A549 (cell line): ENCODE data around the gene SHROOM2. TPM values are rescaled to one million over a fixed set of nuclear protein-coding genes. Genes with fewer than 3 reads are reported as not detected.
A peak's percentile ranks its signal among the peaks of the same experiment; 100 is the strongest.

Source experiments
- ATAC-seq, 2 experiments: fragments of 200-7000 bp in 1 of 2; fragments of >200 bp in 1 of 2; cut with Nextera tagmentation in 1 of 2; cut with Tn5 transposase in 1 of 2; 3 replicates each; pipeline versions ENCODE4 v1.8.0 to v1.9.1; 2018 to 2020; ENCODE audit warnings: mild to moderate bottlenecking in 1 of 2, moderate library complexity in 1 of 2
- CTCF ChIA-PET: fragments of 300-600 bp; sonication (Branson Sonifier 250); formaldehyde crosslinking; extraction: SDS; loops from one replicate; lab custom pipeline; 2021; ENCODE audit warnings: antibody characterized with exemption, inconsistent platforms; lab: Yijun Ruan, JAX
- POLR2A ChIA-PET: fragments of 350-600 bp; formaldehyde crosslinking; extraction: SDS; loops from one replicate; lab custom pipeline; 2021; ENCODE audit warnings: antibody characterized with exemption, inconsistent platforms; lab: Yijun Ruan, JAX
- DNase-seq, 2 experiments: peaks; one replicate each; pipeline versions ENCODE4 v3.0.0 to v3.0.0-alpha.2; 2011 to 2016; ENCODE audit warnings: low read depth in 1 of 2, low spot score in 1 of 2
- FAIRE-seq: peaks from 2 replicates; lab custom pipeline; 2011; peaks lifted over from hg19 to GRCh38; lab: Jason Lieb, UNC
- H3K27ac ChIP-seq, 2 experiments: fragments of >200 bp; sonication (Bioruptor Twin); formaldehyde crosslinking; 3 replicates each; pipeline ENCODE4 v1.5.1; 2016 to 2017
- H3K4me1 ChIP-seq: fragments of >200 bp; sonication (Bioruptor Twin); formaldehyde crosslinking; 3 replicates; pipeline ENCODE4 v1.6.1; 2016
- H3K4me2 ChIP-seq: fragments of >200 bp; sonication (Bioruptor Twin); formaldehyde crosslinking; 3 replicates; pipeline ENCODE4 v1.6.1; 2016
- H3K4me3 ChIP-seq: fragments of >200 bp; sonication (Bioruptor Twin); formaldehyde crosslinking; 3 replicates; pipeline ENCODE4 v1.5.1; 2016
- H3K9me3 ChIP-seq: fragments of >200 bp; sonication (Bioruptor Twin); formaldehyde crosslinking; 3 replicates; pipeline ENCODE4 v1.6.1; 2016
- CBX2 ChIP-seq: fragments of 200-600 bp; sonication (generic); IDR thresholded peaks from 2 replicates; pipeline ENCODE4 v1.6.1; 2016; ENCODE audit warnings: low read depth, mild to moderate bottlenecking, borderline replicate concordance
- CEBPB ChIP-seq, 2 experiments: fragments of >200 bp in 1 of 2; sonication (Bioruptor Twin) in 1 of 2; formaldehyde crosslinking in 1 of 2; IDR thresholded peaks; 2 replicates each; pipeline ENCODE4 v1.6.1; 2012 to 2016
- CHD2 ChIP-seq: fragments of 150-350 bp; IDR thresholded peaks from 2 replicates; pipeline ENCODE4 v1.6.1; 2014; ENCODE audit warnings: low read length; ENCODE audit not compliant: partially characterized antibody
- ESRRA ChIP-seq: fragments of 150-350 bp; IDR thresholded peaks from 2 replicates; pipeline ENCODE4 v1.6.1; 2014; ENCODE audit warnings: mild to moderate bottlenecking, low read length, borderline replicate concordance
- GATA3 ChIP-seq: IDR thresholded peaks from 2 replicates; pipeline ENCODE4 v1.6.1; 2012; ENCODE audit warnings: borderline replicate concordance
- HES2 ChIP-seq: fragments of >200 bp; sonication (Bioruptor Twin); formaldehyde crosslinking; IDR thresholded peaks from 2 replicates; pipeline ENCODE4 v1.6.1; 2016
- HEYL ChIP-seq: fragments of 250-450 bp; sonication (Bioruptor Pico); IDR thresholded peaks from 2 replicates; pipeline ENCODE4 v1.8.0; 2021; ENCODE audit warnings: mild to moderate bottlenecking, moderate library complexity
- HMGXB4 ChIP-seq: fragments of 250-450 bp; sonication (Bioruptor Pico); IDR thresholded peaks from 2 replicates; pipeline ENCODE4 v1.5.0; 2021; ENCODE audit warnings: mild to moderate bottlenecking, moderate library complexity, borderline replicate concordance
- HOXB13 ChIP-seq: fragments of 250-450 bp; sonication (Bioruptor Pico); IDR thresholded peaks from 2 replicates; pipeline ENCODE4 v1.5.0; 2020; ENCODE audit warnings: low read depth, mild to moderate bottlenecking, moderate library complexity
- KDM5A ChIP-seq: fragments of 200-600 bp; sonication (generic); IDR thresholded peaks from 2 replicates; pipeline ENCODE4 v1.6.1; 2016; ENCODE audit warnings: antibody characterized with exemption, mild to moderate bottlenecking
- MYC ChIP-seq: IDR thresholded peaks from 2 replicates; pipeline ENCODE4 v1.6.1; 2012; ENCODE audit warnings: mild to moderate bottlenecking, inconsistent platforms, low read length, improper control_type of control experiment, borderline replicate concordance
- NFE2L2 ChIP-seq: fragments of 150-350 bp; conservative IDR thresholded peaks from 2 replicates; pipeline ENCODE4 v1.6.1; 2014; ENCODE audit warnings: low read length
- PBX3 ChIP-seq: IDR thresholded peaks from 2 replicates; pipeline ENCODE4 v1.6.1; 2012
- PHF8 ChIP-seq: fragments of 200-600 bp; sonication (generic); IDR thresholded peaks from 2 replicates; pipeline ENCODE4 v1.6.1; 2016; ENCODE audit warnings: low read depth, mild to moderate bottlenecking, antibody characterized with exemption, moderate library complexity, borderline replicate concordance
- RAD21 ChIP-seq, 2 experiments: fragments of >200 bp in 1 of 2; sonication (Bioruptor Twin) in 1 of 2; formaldehyde crosslinking in 1 of 2; IDR thresholded peaks in 1 of 2; conservative IDR thresholded peaks in 1 of 2; 2 replicates in 1 of 2; 3 replicates in 1 of 2; pipeline ENCODE4 v1.6.1; 2012 to 2018; ENCODE audit warnings: inconsistent platforms in 1 of 2
- RFX5 ChIP-seq: fragments of 450-650 bp; IDR thresholded peaks from 2 replicates; pipeline ENCODE4 v1.7.1; 2014; ENCODE audit warnings: antibody characterized with exemption, mild to moderate bottlenecking, moderate library complexity
- SMC3 ChIP-seq: fragments of >200 bp; sonication (Bioruptor Twin); formaldehyde crosslinking; IDR thresholded peaks from 3 replicates; pipeline ENCODE4 v1.6.1; 2018; ENCODE audit warnings: inconsistent platforms
- TP53 ChIP-seq: fragments of 250-450 bp; sonication (Bioruptor Pico); IDR thresholded peaks from 2 replicates; pipeline ENCODE4 v1.5.0; 2021; ENCODE audit warnings: mild to moderate bottlenecking, moderate library complexity
- ZNF302 ChIP-seq: fragments of 250-450 bp; sonication (Bioruptor Pico); IDR thresholded peaks from 2 replicates; pipeline ENCODE4 v1.9.0; 2021; ENCODE audit warnings: inconsistent platforms, mild to moderate bottlenecking, moderate library complexity
- WGBS: methylation state at CpG from one replicate; pipeline ENCODE4 v1.1.6; 2017; ENCODE audit errors: missing lambda C conversion rate; 5-methylcytosine and 5-hydroxymethylcytosine counted together
- polyA plus RNA-seq, 4 experiments: library from polyadenylated mRNA; depleted of rRNA in 3 of 4; stranded (reverse); fragments of >200 nt; fragmentation: RNase III in 1 of 4; extraction: RNeasy Plus Mini Kit Qiagen cat#74134 plus additional on column Dnase treatment in 1 of 4; gene quantifications; 2 replicates in 3 of 4; 3 replicates in 1 of 4; pipeline ENCODE4 v1.2.3, GENCODE V29; 2011 to 2017

SHROOM2 gene
- polyA plus RNA-seq, 2 of the 4 experiments (the other 2 are of a cell fraction) = 0.12 to 0.27 TPM

- WGBS = 71% methylated on average over 3 of the region's 5 CpGs
- no peak overlapping the region for H3K4me2 ChIP-seq
- no peak for ATAC-seq
Measured at GRCh38 chrX:9923357-9923756, 137.1 kb downstream of the SHROOM2 start.

GRCh38 chrX:9926002-9926401 lies 139.8 kb downstream of the SHROOM2 start:
- H3K4me2 ChIP-seq = no peak overlapping the region
- POLR2A ChIA-PET = no interaction called here
- ATAC-seq (no peak), FAIRE-seq (no peak), DNase-seq (no peak)
- TF ChIP-seq SMC3 = no peak
- TF ChIP-seq CHD2 = no peak
- TF ChIP-seq HEYL = no peak
- TF ChIP-seq HMGXB4 = no peak
- TF ChIP-seq MYC = no peak
- TF ChIP-seq GATA3 = no peak
- WGBS = 69% methylated on average over 8 of the region's 9 CpGs
- no peaks in the 10 kb centered on the region for H3K4me1 ChIP-seq
- CTCF ChIA-PET = interaction anchor here (0.6 to 0.9 kb wide), 2 partner anchors 62 to 620 kb away, joined by 4 read pairs; no protein-coding TSS in a partner anchor
- H3K27ac ChIP-seq = no peak overlapping the region
- H3K9me3 ChIP-seq = no peaks in the 10 kb centered on the region
- no peak overlapping the region for H3K4me3 ChIP-seq

More at GRCh38 chrX:9923357-9923756, 137.1 kb downstream of the SHROOM2 start:
- no peaks in the 10 kb centered on the region for H3K4me1 ChIP-seq
- H3K27ac ChIP-seq = no peak overlapping the region
- H3K9me3 ChIP-seq = no peaks in the 10 kb centered on the region
- FAIRE-seq (no peak), DNase-seq (no peak)
- TF ChIP-seq PBX3 (no peak), PHF8 (no peak), HES2 (no peak), NFE2L2 (no peak)
- no peak overlapping the region for H3K4me3 ChIP-seq
- ChIA-PET POLR2A (no interaction called here), CTCF (no interaction called here)

GRCh38 chrX:9927698-9928482 lies 141.7 kb downstream of the SHROOM2 start:
- TF ChIP-seq NFE2L2 = no peak
- no peak for TF ChIP-seq ESRRA
- no peak for TF ChIP-seq ZNF302 (CRISPR knock-in tag)
- TF ChIP-seq CEBPB (IDR thresholded peaks at IDR 0.05) = no peak
- no peak for TF ChIP-seq TP53 (CRISPR knock-in tag)
- TF ChIP-seq CBX2 = no peak
- TF ChIP-seq RFX5 = no peak
- TF ChIP-seq KDM5A = no peak
- TF ChIP-seq HOXB13 (CRISPR knock-in tag) = no peak
- TF ChIP-seq RAD21 (conservative IDR thresholded peaks at IDR 0.05 in 1 of 2, IDR thresholded peaks at IDR 0.05 in 1 of 2) = no peak
- ATAC-seq (peak in 1 of 2 experiments; percentile 24; a peak in 1 of 6 replicates), FAIRE-seq (no peak), DNase-seq (no peak)
- Histone ChIP-seq H3K4me3 (no peak overlapping the region), H3K4me1 (no peaks in the 10 kb centered on the region), H3K9me3 (no peaks in the 10 kb centered on the region), H3K27ac (no peak overlapping the region), H3K4me2 (no peak overlapping the region)
- WGBS = 41% methylated on average over 7 of the region's 11 CpGs
- ChIA-PET POLR2A (no interaction called here), CTCF (no interaction called here)
